A673 (cell line): ENCODE results near the gene DNPH1.

Source experiments
- EZH2 ChIP-seq: fragments of 200-600 bp; sonication (generic); IDR thresholded peaks from 2 replicates; pipeline ENCODE4 v1.6.1; 2017; ENCODE audit warnings: borderline replicate concordance, low read depth, mild to moderate bottlenecking, mixed read lengths, antibody characterized with exemption, low read length; ENCODE audit not compliant: poor library complexity, severe bottlenecking
- TF ChIP-seq, protein P1 (sequence below): fragments of 300-800, 200-600 bp; sonication (generic); conservative IDR thresholded peaks from 2 replicates; pipeline ENCODE4 v1.5.1; 2017; ENCODE audit warnings: low read depth, mild to moderate bottlenecking, antibody characterized with exemption, low read length, moderate library complexity, mixed read lengths

DNA sequence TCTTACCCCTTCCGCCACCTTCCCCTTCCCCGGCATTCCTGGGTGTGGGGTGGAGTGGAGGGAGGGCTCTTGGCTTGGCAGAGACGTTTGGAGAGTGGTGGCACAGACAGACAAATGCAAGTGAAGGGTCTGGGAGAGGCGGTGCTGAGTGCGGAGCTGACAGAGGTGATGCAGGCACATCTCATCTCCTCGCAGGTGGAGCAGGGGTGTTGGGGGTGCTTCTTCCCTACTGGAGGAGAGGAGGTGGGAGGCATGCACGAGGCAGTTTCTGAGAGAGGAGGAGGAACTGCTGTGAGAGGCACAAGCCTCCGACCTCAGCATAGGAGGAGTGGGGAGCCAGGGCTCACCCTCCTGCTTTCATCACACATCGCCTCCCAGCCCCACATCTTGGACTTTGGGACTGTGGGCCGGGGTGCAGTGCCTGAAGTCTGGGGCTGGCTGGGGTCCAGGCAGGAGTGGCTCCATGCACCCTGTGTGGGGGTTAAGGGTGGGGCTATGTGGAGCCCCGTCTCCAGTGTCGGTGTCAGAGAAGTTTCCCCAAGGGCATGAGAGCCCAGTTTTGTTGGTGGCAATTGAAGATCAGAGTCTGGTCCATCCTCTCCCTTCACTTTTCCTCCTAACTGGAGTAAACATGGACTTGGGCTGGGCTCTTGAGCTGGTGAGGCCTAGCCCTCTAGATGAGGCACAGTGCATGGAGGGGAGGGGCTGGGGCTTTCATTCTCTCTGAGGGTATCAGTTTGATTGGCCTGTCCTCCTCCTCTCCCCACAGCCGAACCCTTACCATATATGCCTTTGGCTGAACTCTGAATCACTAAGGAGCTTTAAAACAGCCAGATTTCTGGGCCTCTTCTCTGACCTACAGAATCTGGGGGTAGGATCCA is 48.6 kb upstream of the DNPH1 start:
- TF ChIP-seq, protein P1, sequence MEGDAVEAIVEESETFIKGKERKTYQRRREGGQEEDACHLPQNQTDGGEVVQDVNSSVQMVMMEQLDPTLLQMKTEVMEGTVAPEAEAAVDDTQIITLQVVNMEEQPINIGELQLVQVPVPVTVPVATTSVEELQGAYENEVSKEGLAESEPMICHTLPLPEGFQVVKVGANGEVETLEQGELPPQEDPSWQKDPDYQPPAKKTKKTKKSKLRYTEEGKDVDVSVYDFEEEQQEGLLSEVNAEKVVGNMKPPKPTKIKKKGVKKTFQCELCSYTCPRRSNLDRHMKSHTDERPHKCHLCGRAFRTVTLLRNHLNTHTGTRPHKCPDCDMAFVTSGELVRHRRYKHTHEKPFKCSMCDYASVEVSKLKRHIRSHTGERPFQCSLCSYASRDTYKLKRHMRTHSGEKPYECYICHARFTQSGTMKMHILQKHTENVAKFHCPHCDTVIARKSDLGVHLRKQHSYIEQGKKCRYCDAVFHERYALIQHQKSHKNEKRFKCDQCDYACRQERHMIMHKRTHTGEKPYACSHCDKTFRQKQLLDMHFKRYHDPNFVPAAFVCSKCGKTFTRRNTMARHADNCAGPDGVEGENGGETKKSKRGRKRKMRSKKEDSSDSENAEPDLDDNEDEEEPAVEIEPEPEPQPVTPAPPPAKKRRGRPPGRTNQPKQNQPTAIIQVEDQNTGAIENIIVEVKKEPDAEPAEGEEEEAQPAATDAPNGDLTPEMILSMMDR, result no peak
- no peak for TF ChIP-seq EZH2
